Chondrocyte (in vitro differentiated cells): ENCODE results near the gene CYP1B1. TPM values are rescaled to one million over a fixed set of nuclear protein-coding genes. Genes with fewer than 3 reads are reported as not detected.
A peak's percentile ranks its signal among the peaks of the same experiment; 100 is the strongest.

Experiments
- DNase-seq: peaks from one replicate; pipeline ENCODE4 v3.0.0; 2021; ENCODE audit warnings: mixed read lengths, low spot score
- H3K27ac Mint-ChIP-seq: one replicate; pipeline ENCODE4 v1.8.0; 2021; ENCODE audit warnings: mild to moderate bottlenecking, moderate library complexity, mixed read lengths; ENCODE audit not compliant: unreplicated experiment
- H3K27me3 Mint-ChIP-seq: 2 replicates; pipeline ENCODE4 v1.8.0; 2021; ENCODE audit warnings: low read depth, mixed read lengths
- H3K36me3 Mint-ChIP-seq: 2 replicates; pipeline ENCODE4 v1.8.0; 2021; ENCODE audit warnings: low read depth, mixed read lengths
- H3K4me1 Mint-ChIP-seq: 2 replicates; pipeline ENCODE4 v1.8.0; 2021; ENCODE audit warnings: low read depth, mild to moderate bottlenecking, mixed read lengths
- H3K4me3 Mint-ChIP-seq: one replicate; pipeline ENCODE4 v1.8.0; 2021; ENCODE audit warnings: mild to moderate bottlenecking, moderate library complexity, mixed read lengths; ENCODE audit not compliant: unreplicated experiment
- H3K9me3 Mint-ChIP-seq: 2 replicates; pipeline ENCODE4 v1.8.0; 2021; ENCODE audit warnings: low read depth, mixed read lengths
- total RNA-seq: library from RNA; stranded (reverse); gene quantifications from 3 replicates; pipeline ENCODE4 v1.2.1, GENCODE V29; 2021
- TF ChIP-seq, protein P1 (sequence below): fragments of 200-600 bp; sonication (generic); IDR thresholded peaks from 2 replicates; pipeline ENCODE4 v1.5.0; 2021; ENCODE audit warnings: antibody characterized with exemption, mild to moderate bottlenecking, moderate library complexity

The CYP1B1 gene
- total RNA-seq, 1 donor from 2014 or later: 135 TPM

DNA sequence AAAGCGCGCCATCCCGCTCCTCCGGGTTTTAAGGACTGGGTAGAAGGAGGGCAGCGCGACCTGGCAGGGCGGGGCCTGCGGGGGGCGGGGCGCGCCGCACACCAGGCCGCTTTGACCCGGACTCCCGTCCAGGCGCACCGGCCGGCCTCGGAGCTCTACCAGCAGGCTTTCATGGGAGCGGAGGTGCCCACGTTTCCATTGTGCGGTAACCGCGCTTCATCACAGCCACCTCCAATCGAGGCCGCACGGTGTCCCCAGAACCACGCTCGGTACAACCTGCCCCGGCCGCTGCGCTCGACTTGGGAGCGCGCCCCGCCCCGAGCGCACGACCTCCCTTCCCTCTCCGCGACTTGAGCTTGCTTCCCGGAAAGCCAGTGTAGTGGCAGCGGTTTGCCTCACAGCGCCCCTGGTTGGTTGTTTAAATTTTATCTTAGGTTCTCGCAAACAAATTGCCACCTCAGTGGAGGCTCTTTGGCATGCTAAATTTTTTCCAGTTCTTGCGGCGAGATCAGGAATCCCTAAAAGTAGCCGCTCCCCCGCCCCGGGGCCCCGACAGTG, 280 bp upstream of the CYP1B1 start:
- H3K4me1 Mint-ChIP-seq: peaks cover 37% of the 10 kb centered on the region
- peaks cover 13% of the 10 kb centered on the region for H3K36me3 Mint-ChIP-seq
- DNase-seq: no peak
- no peaks in the 10 kb centered on the region for H3K9me3 Mint-ChIP-seq
- peak overlapping the region; percentile 97 for H3K27ac Mint-ChIP-seq
- peak overlapping the region; percentile 82 for H3K4me3 Mint-ChIP-seq
- no peaks in the 10 kb centered on the region for H3K27me3 Mint-ChIP-seq
- TF ChIP-seq, protein P1, sequence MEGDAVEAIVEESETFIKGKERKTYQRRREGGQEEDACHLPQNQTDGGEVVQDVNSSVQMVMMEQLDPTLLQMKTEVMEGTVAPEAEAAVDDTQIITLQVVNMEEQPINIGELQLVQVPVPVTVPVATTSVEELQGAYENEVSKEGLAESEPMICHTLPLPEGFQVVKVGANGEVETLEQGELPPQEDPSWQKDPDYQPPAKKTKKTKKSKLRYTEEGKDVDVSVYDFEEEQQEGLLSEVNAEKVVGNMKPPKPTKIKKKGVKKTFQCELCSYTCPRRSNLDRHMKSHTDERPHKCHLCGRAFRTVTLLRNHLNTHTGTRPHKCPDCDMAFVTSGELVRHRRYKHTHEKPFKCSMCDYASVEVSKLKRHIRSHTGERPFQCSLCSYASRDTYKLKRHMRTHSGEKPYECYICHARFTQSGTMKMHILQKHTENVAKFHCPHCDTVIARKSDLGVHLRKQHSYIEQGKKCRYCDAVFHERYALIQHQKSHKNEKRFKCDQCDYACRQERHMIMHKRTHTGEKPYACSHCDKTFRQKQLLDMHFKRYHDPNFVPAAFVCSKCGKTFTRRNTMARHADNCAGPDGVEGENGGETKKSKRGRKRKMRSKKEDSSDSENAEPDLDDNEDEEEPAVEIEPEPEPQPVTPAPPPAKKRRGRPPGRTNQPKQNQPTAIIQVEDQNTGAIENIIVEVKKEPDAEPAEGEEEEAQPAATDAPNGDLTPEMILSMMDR: peak; percentile 82

DNA sequence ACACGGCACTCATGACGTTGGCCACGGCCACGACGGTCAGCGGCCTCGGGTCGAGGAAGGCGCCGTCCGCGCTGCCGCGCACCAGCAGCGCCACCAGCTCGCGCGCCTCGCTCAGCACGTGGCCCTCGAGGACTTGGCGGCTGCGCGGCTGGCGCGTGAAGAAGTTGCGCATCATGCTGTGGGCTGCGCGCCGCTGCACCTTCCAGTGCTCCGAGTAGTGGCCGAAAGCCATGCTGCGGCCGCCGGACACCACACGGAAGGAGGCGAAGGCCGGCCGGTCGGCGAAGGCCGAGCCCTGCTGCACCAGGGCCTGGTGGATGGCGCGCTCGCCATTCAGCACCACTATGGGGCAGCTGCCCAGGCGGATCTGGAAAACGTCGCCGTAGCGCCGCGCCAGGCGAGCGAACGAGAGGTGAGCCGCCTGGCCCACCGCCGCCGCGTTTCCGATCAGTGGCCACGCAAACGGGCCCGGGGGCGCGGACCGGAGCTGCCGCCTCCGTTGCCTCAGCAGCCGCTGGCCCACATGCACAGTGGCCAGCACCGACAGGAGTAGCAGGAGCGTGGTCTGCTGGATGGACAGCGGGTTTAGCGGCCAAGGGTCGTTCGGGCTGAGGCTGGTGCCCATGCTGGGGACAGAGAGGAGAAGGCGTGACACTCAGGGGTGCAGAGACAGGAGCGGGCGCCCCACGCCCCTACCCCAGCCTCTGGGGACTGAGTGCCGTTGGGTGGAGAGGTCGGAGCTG, 1.0 kb downstream of the CYP1B1 start:
- Mint-ChIP-seq H3K27me3 (no peaks in the 10 kb centered on the region), H3K36me3 (peaks cover 23% of the 10 kb centered on the region), H3K4me1 (peaks cover 50% of the 10 kb centered on the region), H3K4me3 (peak overlapping the region; percentile 82), H3K27ac (peak overlapping the region; percentile 97), H3K9me3 (no peaks in the 10 kb centered on the region)
- TF ChIP-seq, protein P1: peak; percentile 34
- no peak for DNase-seq

DNA sequence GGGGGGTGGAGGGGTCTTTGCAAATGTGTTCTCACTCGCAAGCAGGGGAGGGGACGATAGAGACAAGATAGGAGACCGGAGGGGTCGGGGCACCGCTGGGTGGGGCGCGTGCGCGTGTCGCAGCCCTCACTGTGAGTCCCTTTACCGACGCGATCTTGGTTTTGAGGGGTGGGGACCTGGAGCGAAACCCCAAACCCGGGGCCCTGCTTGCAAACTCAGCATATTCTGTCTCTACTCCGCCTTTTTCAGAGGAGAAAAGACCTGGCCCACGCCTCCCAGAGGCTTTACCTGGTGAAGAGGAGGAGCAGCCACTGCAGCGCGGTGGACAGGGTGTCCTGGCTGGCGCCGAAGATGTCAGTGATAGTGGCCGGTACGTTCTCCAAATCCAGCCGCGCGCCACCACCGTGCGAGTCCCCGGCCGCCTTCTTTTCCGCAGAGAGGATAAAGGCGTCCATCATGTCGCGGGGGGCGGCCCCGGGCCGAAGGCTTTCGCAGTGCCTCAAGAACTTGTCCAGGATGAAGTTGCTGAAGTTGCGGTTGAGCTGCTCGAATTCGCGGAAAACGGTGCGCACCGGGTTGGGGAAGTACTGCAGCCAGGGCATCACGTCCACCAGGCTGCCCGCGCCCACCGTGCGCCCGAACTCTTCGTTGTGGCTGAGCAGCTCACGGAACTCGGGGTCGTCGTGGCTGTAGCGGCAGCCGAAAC, 1.7 kb downstream of the CYP1B1 start:
- Mint-ChIP-seq H3K36me3 (peaks cover 25% of the 10 kb centered on the region), H3K27ac (peak overlapping the region; percentile 90), H3K4me1 (peaks cover 56% of the 10 kb centered on the region), H3K9me3 (no peaks in the 10 kb centered on the region), H3K4me3 (peak overlapping the region; percentile 82), H3K27me3 (no peaks in the 10 kb centered on the region)
- DNase-seq: no peak
- TF ChIP-seq, protein P1: no peak

DNA sequence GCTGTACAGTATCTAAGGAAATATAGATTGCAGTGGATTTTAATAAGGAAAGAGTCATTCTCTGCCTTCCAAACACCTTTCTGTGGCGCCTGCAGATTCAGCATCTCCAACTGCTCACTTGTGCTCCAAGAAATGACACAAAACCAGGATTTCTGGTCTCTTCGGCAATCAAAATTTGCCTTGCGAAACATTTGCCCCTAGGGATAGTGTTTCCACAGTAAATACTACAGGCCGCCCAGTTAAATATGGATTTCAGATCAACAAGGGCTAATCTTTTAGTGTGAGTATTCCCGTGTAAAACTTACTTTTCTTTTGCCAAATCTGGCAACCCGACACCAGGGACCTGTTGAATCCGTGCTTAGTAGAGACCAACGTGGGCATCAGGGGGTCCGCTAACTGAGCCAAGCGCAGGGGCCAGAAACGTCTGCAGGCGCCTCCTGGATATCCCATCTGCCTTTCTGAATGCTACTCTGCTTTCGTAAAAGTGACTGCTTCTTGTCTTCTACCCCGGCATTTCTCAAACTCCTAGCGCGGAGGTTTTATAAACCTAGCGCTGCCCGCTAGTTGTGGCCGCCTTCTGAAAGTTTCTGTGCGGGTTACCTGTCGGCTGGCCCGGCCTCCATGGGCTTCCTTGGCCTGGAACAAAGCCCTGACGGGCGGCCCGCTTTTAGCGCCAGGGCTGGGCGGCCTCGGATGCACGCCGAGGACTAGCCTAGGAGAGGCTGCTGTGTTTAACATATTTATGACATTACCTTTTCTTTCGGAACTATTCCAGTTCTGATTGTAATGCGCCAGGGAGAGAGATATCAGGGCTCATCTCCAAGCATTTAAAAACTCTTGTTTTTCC, 2.5 kb downstream of the CYP1B1 start:
- Mint-ChIP-seq H3K9me3 (no peaks in the 10 kb centered on the region), H3K36me3 (peaks cover 31% of the 10 kb centered on the region)

More for the DNA sequence above, 2.5 kb downstream of the CYP1B1 start:
- no peak for DNase-seq
- H3K4me1 Mint-ChIP-seq: peaks cover 63% of the 10 kb centered on the region
- H3K4me3 Mint-ChIP-seq: peak overlapping the region; percentile 82
- H3K27ac Mint-ChIP-seq: peak overlapping the region; percentile 90
- H3K27me3 Mint-ChIP-seq: no peaks in the 10 kb centered on the region
- TF ChIP-seq, protein P1: no peak
